ENCODE results near the gene KMT2E.

DNA sequence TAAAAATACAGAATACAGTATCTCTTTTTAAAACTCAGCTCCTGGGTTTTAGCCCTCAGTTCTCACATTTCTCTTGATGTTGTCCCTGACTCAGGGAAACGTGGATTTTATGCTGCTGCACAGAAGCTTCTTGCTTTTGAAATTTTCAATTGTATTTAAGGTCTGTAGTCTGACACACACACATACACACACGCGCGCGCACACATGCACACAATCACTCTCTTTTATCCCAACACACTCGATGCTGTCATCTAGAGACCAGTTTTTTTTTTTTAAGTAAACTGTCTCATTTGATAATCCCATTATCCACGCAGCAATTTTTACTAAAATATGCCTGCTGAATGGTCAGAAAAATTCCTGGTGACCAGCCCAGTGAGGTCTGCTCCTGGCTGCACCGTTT lies 108.6 kb downstream of the KMT2E start:
- TF ChIP-seq POLR2A (IDR thresholded peaks at IDR 0.05) = no peak
- TF ChIP-seq, protein P1, sequence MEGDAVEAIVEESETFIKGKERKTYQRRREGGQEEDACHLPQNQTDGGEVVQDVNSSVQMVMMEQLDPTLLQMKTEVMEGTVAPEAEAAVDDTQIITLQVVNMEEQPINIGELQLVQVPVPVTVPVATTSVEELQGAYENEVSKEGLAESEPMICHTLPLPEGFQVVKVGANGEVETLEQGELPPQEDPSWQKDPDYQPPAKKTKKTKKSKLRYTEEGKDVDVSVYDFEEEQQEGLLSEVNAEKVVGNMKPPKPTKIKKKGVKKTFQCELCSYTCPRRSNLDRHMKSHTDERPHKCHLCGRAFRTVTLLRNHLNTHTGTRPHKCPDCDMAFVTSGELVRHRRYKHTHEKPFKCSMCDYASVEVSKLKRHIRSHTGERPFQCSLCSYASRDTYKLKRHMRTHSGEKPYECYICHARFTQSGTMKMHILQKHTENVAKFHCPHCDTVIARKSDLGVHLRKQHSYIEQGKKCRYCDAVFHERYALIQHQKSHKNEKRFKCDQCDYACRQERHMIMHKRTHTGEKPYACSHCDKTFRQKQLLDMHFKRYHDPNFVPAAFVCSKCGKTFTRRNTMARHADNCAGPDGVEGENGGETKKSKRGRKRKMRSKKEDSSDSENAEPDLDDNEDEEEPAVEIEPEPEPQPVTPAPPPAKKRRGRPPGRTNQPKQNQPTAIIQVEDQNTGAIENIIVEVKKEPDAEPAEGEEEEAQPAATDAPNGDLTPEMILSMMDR (IDR thresholded peaks at IDR 0.05) = no peak
